Measurements from ENCODE around the gene CAMK2D. TPM values are rescaled to one million over a fixed set of nuclear protein-coding genes. Genes with fewer than 3 reads are reported as not detected.

Gene CAMK2D
- total RNA-seq, 2 experiments from 2014 or later = 33.6 to 43.1 TPM

GRCh38 chr4:113478032-113478431 is 283.5 kb downstream of the CAMK2D start:
- CTCF ChIA-PET = no interaction called here
- peaks cover 46% of the 10 kb centered on the region for H3K36me3 Mint-ChIP-seq
- no peak for DNase-seq
- no peak overlapping the region for H3K4me3 Mint-ChIP-seq
- H3K27me3 Mint-ChIP-seq = no peaks in the 10 kb centered on the region
- H3K4me1 Mint-ChIP-seq = peaks cover 6% of the 10 kb centered on the region
- no peak overlapping the region for H3K27ac Mint-ChIP-seq
- peaks cover 10% of the 10 kb centered on the region for H3K9me3 Mint-ChIP-seq (ENCODE audit: low read depth)
- no peak for ATAC-seq

- CTCF ChIA-PET = interaction anchor here (1.4 kb wide), 1 partner anchor 10 kb away, joined by 3 read pairs; no protein-coding TSS in a partner anchor
- H3K9me3 Mint-ChIP-seq (ENCODE audit: low read depth) = peaks cover 10% of the 10 kb centered on the region
- no peak overlapping the region for H3K4me3 Mint-ChIP-seq
- peaks cover 40% of the 10 kb centered on the region for H3K36me3 Mint-ChIP-seq
- no peak overlapping the region for H3K27ac Mint-ChIP-seq
- DNase-seq = no peak
- no peaks in the 10 kb centered on the region for H3K27me3 Mint-ChIP-seq
- H3K4me1 Mint-ChIP-seq = peaks cover 6% of the 10 kb centered on the region
- no peak for ATAC-seq
These were observed 284.7 kb downstream of the CAMK2D start for GRCh38 chr4:113476800-113477199.

GRCh38 chr4:113474017-113474416 is 287.5 kb downstream of the CAMK2D start:
- no peak overlapping the region for H3K4me3 Mint-ChIP-seq
- peaks cover 50% of the 10 kb centered on the region for H3K36me3 Mint-ChIP-seq
- H3K4me1 Mint-ChIP-seq = peaks cover 17% of the 10 kb centered on the region
- no peak overlapping the region for H3K27ac Mint-ChIP-seq
- CTCF ChIA-PET = no interaction called here
- H3K9me3 Mint-ChIP-seq (ENCODE audit: low read depth) = peaks cover 10% of the 10 kb centered on the region
- no peaks in the 10 kb centered on the region for H3K27me3 Mint-ChIP-seq
- no peak for ATAC-seq
- DNase-seq = no peak

- no peak for DNase-seq
- no peak overlapping the region for H3K4me3 Mint-ChIP-seq
- CTCF ChIA-PET = no interaction called here
- no peaks in the 10 kb centered on the region for H3K27me3 Mint-ChIP-seq
- peaks cover 10% of the 10 kb centered on the region for H3K9me3 Mint-ChIP-seq (ENCODE audit: low read depth)
- H3K27ac Mint-ChIP-seq = no peak overlapping the region
- peaks cover 43% of the 10 kb centered on the region for H3K36me3 Mint-ChIP-seq
- H3K4me1 Mint-ChIP-seq = peaks cover 28% of the 10 kb centered on the region
- ATAC-seq = no peak
These were observed 288.7 kb downstream of the CAMK2D start for GRCh38 chr4:113472864-113473263.

- CTCF ChIA-PET = no interaction called here
- peaks cover 34% of the 10 kb centered on the region for H3K36me3 Mint-ChIP-seq
- ATAC-seq = no peak
- no peak overlapping the region for H3K27ac Mint-ChIP-seq
- H3K4me3 Mint-ChIP-seq = no peak overlapping the region
- peaks cover 22% of the 10 kb centered on the region for H3K4me1 Mint-ChIP-seq
- DNase-seq = no peak
- peaks cover 4% of the 10 kb centered on the region for H3K9me3 Mint-ChIP-seq (ENCODE audit: low read depth)
- H3K27me3 Mint-ChIP-seq = no peaks in the 10 kb centered on the region
These were observed 290.2 kb downstream of the CAMK2D start for GRCh38 chr4:113471146-113471860.

- no peaks in the 10 kb centered on the region for H3K9me3 Mint-ChIP-seq (ENCODE audit: low read depth)
- no peaks in the 10 kb centered on the region for H3K27me3 Mint-ChIP-seq
- H3K27ac Mint-ChIP-seq = no peak overlapping the region
- no peak overlapping the region for H3K4me3 Mint-ChIP-seq
- CTCF ChIA-PET = no interaction called here
- ATAC-seq (no peak), DNase-seq (no peak)
- H3K36me3 Mint-ChIP-seq = peaks cover 28% of the 10 kb centered on the region
- H3K4me1 Mint-ChIP-seq = peaks cover 22% of the 10 kb centered on the region
These were observed 291.6 kb downstream of the CAMK2D start for GRCh38 chr4:113469926-113470325.

- H3K4me3 Mint-ChIP-seq = no peak overlapping the region
- ATAC-seq = no peak
- no peak for DNase-seq
- H3K27ac Mint-ChIP-seq = no peak overlapping the region
- H3K27me3 Mint-ChIP-seq = no peaks in the 10 kb centered on the region
- H3K4me1 Mint-ChIP-seq = peaks cover 22% of the 10 kb centered on the region
- CTCF ChIA-PET = no interaction called here
- H3K9me3 Mint-ChIP-seq (ENCODE audit: low read depth) = no peaks in the 10 kb centered on the region
- peaks cover 29% of the 10 kb centered on the region for H3K36me3 Mint-ChIP-seq
These were observed 292.5 kb downstream of the CAMK2D start for GRCh38 chr4:113469023-113469390.

GRCh38 chr4:113468165-113469022 is 293.1 kb downstream of the CAMK2D start:
- peak; percentile 55 for ATAC-seq
- peaks cover 22% of the 10 kb centered on the region for H3K4me1 Mint-ChIP-seq

GRCh38 chr4:113467581-113467980 is 294.0 kb downstream of the CAMK2D start:
- Mint-ChIP-seq H3K27ac (no peak overlapping the region), H3K4me3 (no peak overlapping the region), H3K4me1 (peaks cover 22% of the 10 kb centered on the region), H3K27me3 (no peaks in the 10 kb centered on the region), H3K36me3 (peaks cover 30% of the 10 kb centered on the region), H3K9me3 (ENCODE audit: low read depth) (no peaks in the 10 kb centered on the region)
- ATAC-seq (no peak), DNase-seq (no peak)
- CTCF ChIA-PET = no interaction called here

More at GRCh38 chr4:113468165-113469022, 293.1 kb downstream of the CAMK2D start:
- no peaks in the 10 kb centered on the region for H3K27me3 Mint-ChIP-seq
- no peak overlapping the region for H3K4me3 Mint-ChIP-seq
- H3K36me3 Mint-ChIP-seq = peaks cover 30% of the 10 kb centered on the region
- no peaks in the 10 kb centered on the region for H3K9me3 Mint-ChIP-seq (ENCODE audit: low read depth)
- H3K27ac Mint-ChIP-seq = no peak overlapping the region
- CTCF ChIA-PET = no interaction called here
- peak; percentile 44 for DNase-seq

- DNase-seq = no peak
- H3K27me3 Mint-ChIP-seq = no peaks in the 10 kb centered on the region
- no peaks in the 10 kb centered on the region for H3K9me3 Mint-ChIP-seq (ENCODE audit: low read depth)
These were observed 299.3 kb downstream of the CAMK2D start for GRCh38 chr4:113462286-113462685.

GRCh38 chr4:113461281-113461680 is 300.3 kb downstream of the CAMK2D start:
- Mint-ChIP-seq H3K27me3 (no peaks in the 10 kb centered on the region), H3K36me3 (peaks cover 34% of the 10 kb centered on the region), H3K27ac (no peak overlapping the region), H3K4me1 (no peaks in the 10 kb centered on the region), H3K4me3 (no peak overlapping the region), H3K9me3 (ENCODE audit: low read depth) (no peaks in the 10 kb centered on the region)
- no peak for DNase-seq
- no peak for ATAC-seq
- CTCF ChIA-PET = no interaction called here

More at GRCh38 chr4:113462286-113462685, 299.3 kb downstream of the CAMK2D start:
- Mint-ChIP-seq H3K27ac (no peak overlapping the region), H3K4me1 (no peaks in the 10 kb centered on the region), H3K4me3 (no peak overlapping the region), H3K36me3 (peaks cover 28% of the 10 kb centered on the region)
- no peak for ATAC-seq
- CTCF ChIA-PET = no interaction called here

- Mint-ChIP-seq H3K9me3 (ENCODE audit: low read depth) (no peaks in the 10 kb centered on the region), H3K4me3 (no peak overlapping the region), H3K36me3 (peaks cover 34% of the 10 kb centered on the region), H3K4me1 (no peaks in the 10 kb centered on the region), H3K27ac (no peak overlapping the region), H3K27me3 (no peaks in the 10 kb centered on the region)
- CTCF ChIA-PET = no interaction called here
- ATAC-seq (no peak), DNase-seq (no peak)
These were observed 303.7 kb downstream of the CAMK2D start for GRCh38 chr4:113457886-113458285.

- Mint-ChIP-seq H3K4me1 (no peaks in the 10 kb centered on the region), H3K9me3 (ENCODE audit: low read depth) (no peaks in the 10 kb centered on the region), H3K36me3 (peaks cover 31% of the 10 kb centered on the region), H3K4me3 (no peak overlapping the region), H3K27ac (no peak overlapping the region), H3K27me3 (no peaks in the 10 kb centered on the region)
- CTCF ChIA-PET = no interaction called here
- ATAC-seq = no peak
- no peak for DNase-seq
These were observed 304.4 kb downstream of the CAMK2D start for GRCh38 chr4:113457121-113457520.

GRCh38 chr4:113455061-113455460 is 306.5 kb downstream of the CAMK2D start:
- no peaks in the 10 kb centered on the region for H3K4me1 Mint-ChIP-seq
- H3K36me3 Mint-ChIP-seq = peaks cover 25% of the 10 kb centered on the region
- DNase-seq (no peak), ATAC-seq (no peak)
- H3K27ac Mint-ChIP-seq = no peak overlapping the region
- no peak overlapping the region for H3K4me3 Mint-ChIP-seq
- CTCF ChIA-PET = no interaction called here
- no peaks in the 10 kb centered on the region for H3K27me3 Mint-ChIP-seq
- no peaks in the 10 kb centered on the region for H3K9me3 Mint-ChIP-seq (ENCODE audit: low read depth)

Data from activated CD8-positive, alpha-beta memory T cell treated with anti-CD3 and anti-CD28 coated beads, Interleukin-2, amount 10 ng/mL, durations not matched to agents 7 days and 5 days (primary cell).